Lung (tissue), 12 donors: Measurements from ENCODE around the gene CSK. TPM values are rescaled to one million over a fixed set of nuclear protein-coding genes. Genes with fewer than 3 reads are reported as not detected.

Source experiments
- ATAC-seq: fragments of 200-7000 bp; cut with Tn5 transposase; one replicate; pipeline ENCODE4 v1.9.1; 2020; ENCODE audit warnings: moderate number of reproducible peaks; ENCODE audit not compliant: insufficient read depth, low FRiP score
- DNase-seq, 3 donors: peaks; one replicate each; pipeline ENCODE4 v3.0.0-alpha.2; 2013 to 2017
- H3K27ac ChIP-seq, 2 donors: one replicate each; pipeline ENCODE4 v1.5.1; 2013; ENCODE audit warnings: mild to moderate bottlenecking in 2 of 2, moderate library complexity in 2 of 2, control low read depth in 1 of 2, inconsistent platforms in 1 of 2, low read depth in 1 of 2, low read length in 1 of 2
- H3K27me3 ChIP-seq, 3 donors: one replicate each; pipeline ENCODE4 v1.5.1; 2013; ENCODE audit warnings: low read length in 2 of 3; ENCODE audit not compliant: control insufficient read depth in 3 of 3, insufficient read depth in 3 of 3
- H3K36me3 ChIP-seq, 4 donors: one replicate each; pipeline ENCODE4 v1.5.1; 2013; ENCODE audit warnings: low read length in 4 of 4, mild to moderate bottlenecking in 1 of 4, moderate library complexity in 1 of 4; ENCODE audit not compliant: control insufficient read depth in 4 of 4, insufficient read depth in 4 of 4
- H3K4me1 ChIP-seq, 5 donors: one replicate each; pipeline ENCODE4 v1.5.1; 2013; ENCODE audit warnings: low read length in 5 of 5, mild to moderate bottlenecking in 2 of 5, moderate library complexity in 1 of 5; ENCODE audit not compliant: control insufficient read depth in 5 of 5, insufficient read depth in 5 of 5
- H3K4me3 ChIP-seq: one replicate; pipeline ENCODE4 v1.5.1; 2013; ENCODE audit warnings: mild to moderate bottlenecking, control low read depth, moderate library complexity
- H3K9ac ChIP-seq, 2 donors: one replicate each; pipeline ENCODE4 v1.5.1; 2013; ENCODE audit warnings: low read length in 2 of 2, control low read depth in 1 of 2; ENCODE audit not compliant: insufficient read depth in 1 of 2
- H3K9me3 ChIP-seq, 4 donors: one replicate each; pipeline ENCODE4 v1.5.1; 2013; ENCODE audit warnings: low read length in 3 of 4, mild to moderate bottlenecking in 1 of 4, moderate library complexity in 1 of 4; ENCODE audit not compliant: control insufficient read depth in 4 of 4, insufficient read depth in 3 of 4
- WGBS, 2 donors: extraction: QIAGEN DNeasy Blood & Tissue Kit; methylation state at CpG; one replicate each; pipeline ENCODE4 v1.1.7; 2013; 5-methylcytosine and 5-hydroxymethylcytosine counted together
- polyA plus RNA-seq, 2 donors: library from polyadenylated mRNA; stranded (reverse); fragments of 200-250 nt; gene quantifications; one replicate each; pipeline ENCODE4 v1.2.1, GENCODE V29; 2013
- total RNA-seq, 2 donors: library from RNA; depleted of rRNA in 1 of 2; stranded (reverse); fragments of >200 nt in 1 of 2; gene quantifications; one replicate each; pipeline ENCODE4 v1.2.1, GENCODE V29; 2014 to 2021
- TF ChIP-seq, protein P1 (sequence below): IDR thresholded peaks from 2 replicates; pipeline ENCODE4 v1.5.1; 2012; ENCODE audit warnings: mild to moderate bottlenecking; ENCODE audit errors: control extremely low read depth, extremely low read depth
- donor health status: control.
- donor health status: control.
- donor health status: Bipolar disorder and iron deficiency.
- donor health status: healthy.
- donor health status: DM: yes; HTN: yes; CAD: no.

The CSK gene
- total and polyA plus RNA-seq, 4 donors = 39.7 to 99.1 (median 61.9) TPM

DNA sequence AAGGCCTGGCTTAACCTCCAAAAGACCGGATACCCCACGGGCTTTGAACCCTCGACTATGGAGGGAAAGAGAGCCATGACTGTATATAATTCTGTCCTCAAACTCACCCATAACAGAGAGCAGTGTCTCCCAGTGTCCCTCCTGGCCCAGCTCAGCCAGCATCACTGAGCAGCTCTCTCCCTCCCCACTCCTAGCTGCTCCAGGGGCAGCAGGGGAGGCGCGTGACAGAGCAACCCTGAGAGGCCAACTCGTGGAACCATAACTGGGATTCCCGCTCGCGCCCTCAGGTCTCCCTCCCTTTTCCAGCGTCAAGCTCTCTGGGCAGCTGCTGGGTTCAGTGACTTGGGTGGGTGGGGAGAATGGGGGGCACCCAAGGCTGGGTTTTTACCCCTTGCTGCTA is 44.0 kb downstream of the CSK start:
- DNase-seq = no peak
- TF ChIP-seq, protein P1, sequence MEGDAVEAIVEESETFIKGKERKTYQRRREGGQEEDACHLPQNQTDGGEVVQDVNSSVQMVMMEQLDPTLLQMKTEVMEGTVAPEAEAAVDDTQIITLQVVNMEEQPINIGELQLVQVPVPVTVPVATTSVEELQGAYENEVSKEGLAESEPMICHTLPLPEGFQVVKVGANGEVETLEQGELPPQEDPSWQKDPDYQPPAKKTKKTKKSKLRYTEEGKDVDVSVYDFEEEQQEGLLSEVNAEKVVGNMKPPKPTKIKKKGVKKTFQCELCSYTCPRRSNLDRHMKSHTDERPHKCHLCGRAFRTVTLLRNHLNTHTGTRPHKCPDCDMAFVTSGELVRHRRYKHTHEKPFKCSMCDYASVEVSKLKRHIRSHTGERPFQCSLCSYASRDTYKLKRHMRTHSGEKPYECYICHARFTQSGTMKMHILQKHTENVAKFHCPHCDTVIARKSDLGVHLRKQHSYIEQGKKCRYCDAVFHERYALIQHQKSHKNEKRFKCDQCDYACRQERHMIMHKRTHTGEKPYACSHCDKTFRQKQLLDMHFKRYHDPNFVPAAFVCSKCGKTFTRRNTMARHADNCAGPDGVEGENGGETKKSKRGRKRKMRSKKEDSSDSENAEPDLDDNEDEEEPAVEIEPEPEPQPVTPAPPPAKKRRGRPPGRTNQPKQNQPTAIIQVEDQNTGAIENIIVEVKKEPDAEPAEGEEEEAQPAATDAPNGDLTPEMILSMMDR = no peak
- Histone ChIP-seq H3K9me3 (no peaks in the 10 kb centered on the region), H3K4me3 (no peak overlapping the region), H3K27me3 (peaks cover 0 to 29% (median 13%) of the 10 kb centered on the region in 3 donors), H3K9ac (no peak overlapping the region), H3K4me1 (peaks cover 0 to 2% (median 0%) of the 10 kb centered on the region in 5 donors), H3K36me3 (no peaks in the 10 kb centered on the region), H3K27ac (no peak overlapping the region)
- no peak for ATAC-seq
- WGBS, 2 donors = 48 to 69% methylated on average over 10 of the region's 10 CpGs

GRCh38 chr15:74826364-74826819 is 44.5 kb downstream of the CSK start, which contains the start of gene CPLX3:
Gene CPLX3, plus strand, starts transcription at chr15:74826627. Its CDS starts 77 bp downstream, at chr15:74826704.
- peak; percentile 40 to 60 (median 55) for DNase-seq
- peak; percentile 54 for ATAC-seq
- no peaks in the 10 kb centered on the region for H3K9me3 ChIP-seq
- H3K27me3 ChIP-seq = peaks cover 0 to 29% (median 13%) of the 10 kb centered on the region in 3 donors
- H3K4me3 ChIP-seq = no peak within 1 kb of the TSS
- H3K9ac ChIP-seq = no peak within 1 kb of the TSS
- H3K4me1 ChIP-seq = peaks cover 0 to 2% (median 0%) of the 10 kb centered on the region in 5 donors
- TF ChIP-seq, protein P1 = no peak
- no peak within 1 kb of the TSS for H3K27ac ChIP-seq
- 5% methylated on average over 29 to 43 of the region's 44 CpGs for WGBS, 2 donors
- H3K36me3 ChIP-seq = no peaks in the 10 kb centered on the region

DNA sequence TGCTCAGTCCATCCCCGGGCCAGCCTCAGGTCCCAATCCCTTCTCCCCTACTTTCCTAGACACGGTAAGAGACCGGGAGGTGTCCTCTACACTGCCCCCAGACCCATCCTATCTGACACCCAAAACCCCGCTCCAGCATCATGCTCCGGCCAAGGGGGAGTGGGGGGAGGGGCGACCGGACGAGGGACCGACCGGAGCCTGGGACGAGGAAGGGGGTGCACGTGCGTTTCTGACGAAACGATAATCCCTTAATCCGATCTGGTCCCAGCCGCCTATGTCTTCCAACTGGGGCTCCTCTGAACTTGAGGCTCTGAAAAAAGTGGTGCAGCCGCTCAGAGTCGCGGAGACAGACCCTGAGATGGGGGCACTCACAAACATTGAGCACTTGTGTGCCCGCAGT is 45.0 kb downstream of the CSK start:
- Histone ChIP-seq H3K27me3 (peaks cover 0 to 29% (median 13%) of the 10 kb centered on the region in 3 donors), H3K4me1 (peaks cover 0 to 2% (median 0%) of the 10 kb centered on the region in 5 donors), H3K27ac (no peak overlapping the region), H3K36me3 (no peaks in the 10 kb centered on the region), H3K4me3 (no peak overlapping the region), H3K9me3 (no peaks in the 10 kb centered on the region), H3K9ac (no peak overlapping the region)
- DNase-seq (no peak), ATAC-seq (no peak)
- TF ChIP-seq, protein P1 = no peak
- 20 to 25% methylated on average over 21 of the region's 21 CpGs for WGBS, 2 donors

GRCh38 chr15:74827614-74828013 is 45.7 kb downstream of the CSK start:
- peaks cover 0 to 31% (median 13%) of the 10 kb centered on the region in 3 donors for H3K27me3 ChIP-seq
- no peak overlapping the region for H3K27ac ChIP-seq
- peaks cover 0 to 2% (median 0%) of the 10 kb centered on the region in 5 donors for H3K4me1 ChIP-seq
- H3K4me3 ChIP-seq = no peak overlapping the region
- ATAC-seq (no peak), DNase-seq (no peak)
- TF ChIP-seq, protein P1 = no peak
- no peak overlapping the region for H3K9ac ChIP-seq
- no peaks in the 10 kb centered on the region for H3K36me3 ChIP-seq
- WGBS, 2 donors = 57 to 62% methylated on average over 5 of the region's 5 CpGs
- H3K9me3 ChIP-seq = no peaks in the 10 kb centered on the region
